RCC 7860 (cell line): ENCODE measurements around the gene SMAD6.

Experiments used
- DNase-seq: peaks from one replicate; pipeline ENCODE4 v3.0.0-alpha.2; 2015; ENCODE audit warnings: low spot score
- FAIRE-seq: peaks from 2 replicates; lab custom pipeline; 2012; peaks lifted over from hg19 to GRCh38; lab: Jason Lieb, UNC

The SMAD6 gene

GRCh38 chr15:66719471-66719870 is 17.4 kb downstream of the SMAD6 start:
- FAIRE-seq (no peak), DNase-seq (no peak)

- peak; percentile 66 for DNase-seq
- FAIRE-seq, result peak; percentile 32
Measured at GRCh38 chr15:66720206-66721010, 18.4 kb downstream of the SMAD6 start.

GRCh38 chr15:66721020-66721419 is 19.0 kb downstream of the SMAD6 start:
- DNase-seq, result no peak

GRCh38 chr15:66721501-66721937 is 19.5 kb downstream of the SMAD6 start:
- no peak for DNase-seq
- FAIRE-seq, result no peak

More at GRCh38 chr15:66721020-66721419, 19.0 kb downstream of the SMAD6 start:
- no peak for FAIRE-seq

GRCh38 chr15:66721954-66722353 is 19.9 kb downstream of the SMAD6 start:
- no peak for DNase-seq
- no peak for FAIRE-seq

GRCh38 chr15:66722757-66723540 is 20.9 kb downstream of the SMAD6 start:
- FAIRE-seq (no peak), DNase-seq (no peak)

GRCh38 chr15:66723826-66724731 is 22.0 kb downstream of the SMAD6 start:
- FAIRE-seq (peak; percentile 11), DNase-seq (peak; percentile 75)

- FAIRE-seq, result no peak
- no peak for DNase-seq
Measured at GRCh38 chr15:66724732-66725463, 22.9 kb downstream of the SMAD6 start.

GRCh38 chr15:66725464-66725785 is 23.4 kb downstream of the SMAD6 start:
- DNase-seq (no peak), FAIRE-seq (no peak)

GRCh38 chr15:66726386-66726785 is 24.4 kb downstream of the SMAD6 start:
- DNase-seq, result no peak
- FAIRE-seq, result no peak

GRCh38 chr15:66729331-66729951 is 27.4 kb downstream of the SMAD6 start:
- no peak for FAIRE-seq

GRCh38 chr15:66730168-66731021 is 28.4 kb downstream of the SMAD6 start:
- DNase-seq (peak; percentile 85), FAIRE-seq (peak; percentile 64)

More at GRCh38 chr15:66729331-66729951, 27.4 kb downstream of the SMAD6 start:
- DNase-seq, result no peak

GRCh38 chr15:66733976-66734375 is 31.9 kb downstream of the SMAD6 start:
- DNase-seq (no peak), FAIRE-seq (no peak)

GRCh38 chr15:66734961-66735908 is 33.2 kb downstream of the SMAD6 start:
- DNase-seq (no peak), FAIRE-seq (no peak)

GRCh38 chr15:66735909-66736305 is 33.9 kb downstream of the SMAD6 start:
- DNase-seq, result no peak
- FAIRE-seq, result no peak

GRCh38 chr15:66737243-66738010 is 35.4 kb downstream of the SMAD6 start:
- DNase-seq (no peak), FAIRE-seq (no peak)

- DNase-seq (no peak), FAIRE-seq (no peak)
Measured at GRCh38 chr15:66738116-66738515, 36.1 kb downstream of the SMAD6 start.
